Measurements from ENCODE around the gene RNF144B.
A peak's percentile ranks its signal among the peaks of the same experiment; 100 is the strongest.

The RNF144B gene

DNA sequence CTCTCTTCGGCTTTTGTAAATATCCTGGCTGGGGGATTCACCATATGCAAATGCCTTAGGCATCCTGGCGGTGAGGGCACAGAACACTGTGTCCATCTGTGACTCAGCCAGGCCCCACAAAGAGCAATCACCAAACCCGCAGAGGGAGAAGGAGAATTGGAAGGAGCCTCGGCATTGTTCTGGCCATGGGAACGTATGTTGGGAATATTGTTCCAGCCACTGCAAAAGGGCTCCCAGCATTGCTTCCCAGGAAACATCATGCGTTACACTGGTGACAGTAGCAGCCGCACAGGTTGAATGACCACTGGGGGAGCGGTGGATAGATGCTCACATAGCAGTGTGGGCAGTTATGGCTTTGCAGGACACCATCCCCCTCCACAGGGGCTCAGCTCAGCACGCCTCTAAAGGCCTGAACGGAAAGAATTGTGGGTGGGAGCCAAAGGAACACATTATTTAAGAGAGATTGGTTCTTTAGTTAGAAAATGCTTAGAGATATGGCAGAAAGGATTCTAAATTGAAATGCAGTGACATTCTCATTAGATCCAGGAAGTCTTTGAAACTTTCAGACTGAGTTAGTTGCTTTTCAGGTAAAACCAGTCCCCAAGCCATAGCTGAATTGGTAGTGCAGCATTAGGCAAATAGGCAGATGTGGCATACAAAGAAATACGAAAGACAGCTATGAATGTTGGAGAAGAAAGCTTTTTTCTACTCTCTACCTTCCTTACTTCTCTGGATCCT is 104.3 kb downstream of the RNF144B start:
- no peak for DNase-seq

DNA sequence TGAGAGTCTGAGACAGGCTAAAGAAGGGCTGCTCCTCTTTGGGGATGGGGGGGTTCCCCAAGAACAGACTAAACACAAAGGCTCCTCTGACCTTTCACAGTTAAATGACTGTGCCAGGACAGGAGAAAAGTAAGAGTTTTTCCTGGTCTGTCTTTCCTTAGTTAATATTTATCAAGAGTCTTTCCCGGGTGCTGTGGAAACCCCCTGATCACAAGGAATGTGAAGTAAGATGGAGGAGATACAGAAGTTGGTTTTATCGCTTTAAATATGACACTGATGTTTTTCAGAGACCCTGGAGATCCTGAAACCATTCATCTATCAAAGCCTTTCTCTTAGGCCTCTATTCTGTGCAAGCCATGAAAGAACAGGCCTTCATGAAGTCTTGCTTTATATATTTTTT is 105.8 kb downstream of the RNF144B start:
- no peak for DNase-seq

DNA sequence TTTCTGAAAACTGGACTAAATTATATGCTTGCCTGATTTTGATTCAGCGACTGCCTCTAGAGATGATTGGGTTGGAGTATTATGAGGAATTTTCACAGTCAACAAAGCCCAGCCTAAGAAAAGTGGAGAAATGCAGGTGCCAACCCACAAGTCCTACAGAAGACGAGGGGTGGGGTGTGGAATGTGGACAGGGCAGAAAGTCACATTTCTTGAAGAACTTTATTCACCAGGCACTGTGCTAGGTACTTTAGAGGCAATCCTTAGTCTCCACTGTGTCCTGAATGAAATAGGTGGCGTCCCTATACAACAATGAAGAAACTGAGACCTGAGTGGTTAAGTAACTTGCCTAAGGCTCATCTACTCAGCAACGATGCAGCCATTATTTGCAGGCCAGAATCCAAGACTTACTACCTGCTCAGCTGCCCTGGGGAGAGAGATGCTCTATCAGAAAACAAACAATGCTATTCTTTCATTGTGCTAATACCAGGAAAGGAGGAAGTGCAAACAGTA is 106.3 kb downstream of the RNF144B start:
- no peak for DNase-seq

- no peak for DNase-seq
Measured at GRCh38 chr6:18493925-18494324, 106.8 kb downstream of the RNF144B start.

- DNase-seq: no peak
Measured at GRCh38 chr6:18495236-18495635, 108.1 kb downstream of the RNF144B start.

GRCh38 chr6:18496462-18496861 is 109.3 kb downstream of the RNF144B start:
- no peak for DNase-seq

GRCh38 chr6:18497006-18497405 is 109.9 kb downstream of the RNF144B start:
- DNase-seq: no peak

- DNase-seq: no peak
Measured at GRCh38 chr6:18498408-18498807, 111.3 kb downstream of the RNF144B start.

DNA sequence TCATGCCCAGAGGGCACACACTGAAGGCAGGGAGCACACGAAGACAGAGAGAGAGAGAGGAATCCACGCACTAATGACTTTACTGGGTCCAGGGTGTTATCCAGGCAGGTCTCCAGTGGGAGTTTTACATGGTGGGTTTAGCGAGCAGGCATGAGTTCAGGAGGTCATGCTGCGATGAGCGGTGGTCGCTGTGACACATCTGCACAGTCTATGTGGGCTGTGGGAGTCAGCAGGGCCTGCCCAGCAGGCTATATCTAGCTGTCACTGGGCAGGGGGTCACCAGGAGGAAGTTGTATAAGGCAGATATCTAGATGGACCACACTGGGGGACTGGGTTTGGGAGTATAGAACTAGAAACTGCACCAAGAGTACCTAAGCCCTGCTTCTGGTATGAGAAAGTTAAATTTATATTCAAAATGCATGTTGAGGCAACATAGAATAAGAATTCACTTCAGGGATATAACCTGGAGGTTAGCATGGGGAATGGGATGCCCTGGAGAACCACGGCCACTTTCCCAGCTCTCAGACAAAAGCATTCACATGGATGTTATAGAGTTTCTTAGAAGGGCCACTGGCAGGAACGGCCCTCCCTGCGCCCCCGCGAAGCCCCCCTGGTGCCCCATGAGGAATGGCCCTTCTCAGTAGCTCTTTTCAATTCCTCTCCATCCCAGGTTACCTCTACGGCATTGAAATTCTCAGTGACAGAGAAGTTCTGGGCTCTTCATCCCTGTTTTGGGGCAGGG is 113.9 kb downstream of the RNF144B start:
- DNase-seq: no peak

GRCh38 chr6:18501663-18502013 is 114.5 kb downstream of the RNF144B start:
- no peak for DNase-seq

GRCh38 chr6:18503206-18503592 is 116.0 kb downstream of the RNF144B start:
- DNase-seq: no peak

- peak; percentile 77 to 80 for DNase-seq
Measured at GRCh38 chr6:18503593-18504231, 116.6 kb downstream of the RNF144B start.

DNA sequence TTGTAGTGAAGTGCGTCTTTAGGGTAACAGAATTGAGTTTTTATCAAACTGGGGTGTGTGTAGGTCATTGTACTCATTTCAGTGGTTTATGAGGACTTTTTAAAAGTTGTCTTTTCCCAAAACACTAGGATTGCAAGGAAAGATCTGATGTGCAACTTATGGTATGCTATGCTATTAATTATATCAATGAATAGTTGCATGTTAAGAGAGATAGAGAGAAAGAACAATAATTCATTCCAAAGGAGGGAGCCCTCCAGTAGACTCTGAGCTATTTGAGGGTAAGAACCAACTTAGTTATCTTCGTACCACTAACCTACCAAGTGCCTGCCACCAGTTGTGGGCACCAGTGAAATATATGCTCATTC is 117.1 kb downstream of the RNF144B start:
- DNase-seq: no peak

DNA sequence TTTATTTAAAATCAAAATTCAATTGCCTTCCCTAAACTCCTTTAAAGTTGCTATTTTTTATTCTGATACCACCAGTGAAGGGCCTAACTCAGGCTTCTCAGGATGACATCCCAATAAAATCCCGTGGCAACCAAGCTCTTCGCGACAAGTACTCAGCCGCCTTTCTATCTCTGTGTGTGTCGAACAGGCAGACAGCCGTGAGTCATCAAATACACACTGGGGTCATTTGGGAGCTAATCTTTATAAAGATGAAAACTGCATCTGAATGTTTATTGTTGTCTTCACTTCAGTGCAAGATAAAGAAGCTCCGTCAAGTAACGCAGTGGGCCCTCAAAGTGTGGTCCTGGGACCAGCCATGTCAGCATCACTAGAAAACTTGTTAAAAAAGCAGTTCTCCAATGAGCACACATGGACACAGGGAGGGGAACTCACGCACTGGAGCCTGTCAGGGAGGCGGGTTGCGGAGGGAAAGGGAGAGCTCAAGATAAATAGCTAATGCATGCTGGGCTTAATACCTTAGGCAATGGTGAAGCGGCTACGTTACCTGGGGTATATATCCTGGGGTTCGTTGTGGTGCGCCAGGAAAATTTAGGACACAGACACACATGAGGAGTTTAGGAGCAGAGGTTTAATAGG is 119.3 kb downstream of the RNF144B start:
- DNase-seq: peak; percentile 56 to 80

GRCh38 chr6:18507018-18507415 is 119.9 kb downstream of the RNF144B start:
- DNase-seq: peak; percentile 82 to 95

- DNase-seq: no peak
Measured at GRCh38 chr6:18507561-18507960, 120.4 kb downstream of the RNF144B start.

- DNase-seq: no peak
Measured at GRCh38 chr6:18509871-18510643, 122.9 kb downstream of the RNF144B start.

GRCh38 chr6:18510644-18511033 is 123.5 kb downstream of the RNF144B start:
- no peak for DNase-seq

DNA sequence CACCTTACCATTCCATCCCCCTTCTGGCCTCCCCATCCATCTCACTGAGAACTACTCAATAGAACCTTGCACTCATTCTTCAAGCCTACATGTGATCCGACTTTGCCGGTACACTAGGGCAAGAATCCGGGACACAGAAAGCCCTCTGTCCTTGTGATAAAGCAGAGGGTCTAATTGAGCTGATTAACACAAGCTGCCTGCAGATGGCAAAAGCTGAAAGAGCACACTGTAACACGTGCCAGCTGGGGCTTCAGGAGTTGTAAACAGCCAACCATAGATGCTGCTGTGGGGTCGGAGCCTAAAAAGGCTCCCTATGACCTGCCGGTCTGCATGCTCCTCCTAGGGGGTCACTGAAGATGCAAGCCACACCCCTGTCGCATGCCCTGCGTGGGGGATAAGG is 124.1 kb downstream of the RNF144B start:
- DNase-seq: no peak

DNA sequence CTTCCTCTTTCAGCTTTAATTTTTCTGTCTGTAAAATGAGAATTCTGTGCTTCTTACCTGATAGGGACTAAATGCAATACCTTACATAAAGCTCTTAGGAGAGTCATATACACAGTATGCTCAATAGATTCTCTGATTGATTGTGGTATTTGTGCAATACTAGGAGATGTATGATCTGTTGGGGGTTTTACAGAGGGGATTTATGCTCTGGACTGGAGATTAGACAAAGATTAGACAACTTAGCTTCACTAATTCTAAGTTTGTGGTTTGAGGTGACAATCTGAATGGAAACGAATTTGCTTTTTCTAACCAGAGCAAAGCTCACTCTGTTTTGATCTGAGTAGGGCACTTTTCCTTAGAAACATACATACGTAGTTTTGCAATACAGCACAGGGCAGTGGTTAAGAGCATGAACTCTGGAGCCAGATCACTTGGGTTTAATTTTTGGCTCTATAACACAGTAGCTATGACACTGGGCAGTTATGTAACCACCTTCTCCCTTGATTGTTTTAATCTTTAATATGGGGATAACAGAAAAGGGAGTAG is 126.2 kb downstream of the RNF144B start:
- DNase-seq: no peak

- no peak for DNase-seq
Measured at GRCh38 chr6:18514180-18514579, 127.0 kb downstream of the RNF144B start.

DNA sequence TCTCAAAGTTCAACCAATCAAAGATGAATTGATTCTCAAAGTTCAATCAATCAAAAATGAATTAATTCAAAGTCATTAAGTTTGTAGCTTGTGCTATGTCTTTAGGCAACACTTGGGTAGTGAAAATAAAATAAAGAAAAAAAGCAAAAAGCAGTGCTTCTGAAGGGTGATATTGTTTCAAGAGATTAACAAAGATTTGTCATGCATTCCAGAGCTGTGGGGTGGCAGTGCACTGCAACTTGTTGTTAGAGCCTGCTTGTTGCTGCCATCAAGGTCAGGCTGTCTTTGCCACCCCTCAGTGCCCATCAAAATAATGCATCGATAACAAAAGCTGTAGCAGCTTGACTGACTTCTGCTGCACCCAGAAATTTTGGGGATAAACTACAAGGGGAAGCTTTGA is 128.6 kb downstream of the RNF144B start:
- DNase-seq: no peak
